DMS53 treated with DMSO at 0.1 percent for 48 hours (cell line): ENCODE data around the gene EIF5A2.

Experiments
- DNase-seq: peaks from one replicate; lab custom pipeline; 2025; ENCODE audit not compliant: unreplicated experiment; lab: John Stamatoyannopoulos, UW

The EIF5A2 gene

GRCh38 chr3:170862618-170863374 is 45.6 kb downstream of the EIF5A2 start:
- no peak for DNase-seq

GRCh38 chr3:170858599-170858998 is 49.8 kb downstream of the EIF5A2 start:
- DNase-seq: no peak

GRCh38 chr3:170852324-170852723 is 56.1 kb downstream of the EIF5A2 start:
- DNase-seq: no peak

GRCh38 chr3:170848292-170848917 is 60.0 kb downstream of the EIF5A2 start:
- DNase-seq: peak; percentile 15

GRCh38 chr3:170844377-170844776 is 64.1 kb downstream of the EIF5A2 start:
- DNase-seq: no peak

- no peak for DNase-seq
Observed at GRCh38 chr3:170840291-170840859, 68.1 kb downstream of the EIF5A2 start.

- no peak for DNase-seq
Observed at GRCh38 chr3:170839518-170840100, 68.8 kb downstream of the EIF5A2 start.
